ENCODE data around the gene MAP3K3. TPM values are rescaled to one million over a fixed set of nuclear protein-coding genes. Genes with fewer than 3 reads are reported as not detected.
A peak's percentile ranks its signal among the peaks of the same experiment; 100 is the strongest.

Gene MAP3K3
- total and polyA plus RNA-seq, 8 donors = 41.3 to 58.3 (median 43.7) TPM

DNA sequence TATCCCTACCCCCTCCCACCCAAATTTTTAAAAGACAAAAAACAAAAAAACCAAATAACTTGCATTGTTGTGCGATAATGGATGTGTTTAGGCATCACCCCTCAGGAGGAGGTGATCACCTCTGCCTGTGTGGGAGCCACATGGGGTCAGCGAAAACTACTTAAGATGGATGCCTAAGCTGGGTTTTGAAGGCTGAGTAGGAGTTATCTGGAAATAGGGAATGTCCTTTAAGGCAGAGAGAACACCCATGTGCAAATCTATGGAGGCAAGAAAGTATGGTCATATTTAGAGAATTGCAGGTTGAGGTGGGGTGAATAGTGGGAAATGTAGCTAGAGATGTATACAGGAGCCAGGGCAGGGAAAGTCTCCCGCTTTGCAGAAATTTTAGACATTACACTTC is 27.1 kb upstream of the MAP3K3 start:
- Histone ChIP-seq H3K27me3 (no peaks in the 10 kb centered on the region), H3K4me3 (no peak overlapping the region), H3K4me1 (peaks cover 0 to 4% of the 10 kb centered on the region in 2 donors), H3K27ac (no peak overlapping the region), H3K36me3 (peaks cover 0 to 39% of the 10 kb centered on the region in 2 donors), H3K9me3 (no peaks in the 10 kb centered on the region)
- ATAC-seq = no peak
- intact Hi-C loops (cut with DNase I) = no loop called here
- no peak for DNase-seq
- TF ChIP-seq, protein P1, sequence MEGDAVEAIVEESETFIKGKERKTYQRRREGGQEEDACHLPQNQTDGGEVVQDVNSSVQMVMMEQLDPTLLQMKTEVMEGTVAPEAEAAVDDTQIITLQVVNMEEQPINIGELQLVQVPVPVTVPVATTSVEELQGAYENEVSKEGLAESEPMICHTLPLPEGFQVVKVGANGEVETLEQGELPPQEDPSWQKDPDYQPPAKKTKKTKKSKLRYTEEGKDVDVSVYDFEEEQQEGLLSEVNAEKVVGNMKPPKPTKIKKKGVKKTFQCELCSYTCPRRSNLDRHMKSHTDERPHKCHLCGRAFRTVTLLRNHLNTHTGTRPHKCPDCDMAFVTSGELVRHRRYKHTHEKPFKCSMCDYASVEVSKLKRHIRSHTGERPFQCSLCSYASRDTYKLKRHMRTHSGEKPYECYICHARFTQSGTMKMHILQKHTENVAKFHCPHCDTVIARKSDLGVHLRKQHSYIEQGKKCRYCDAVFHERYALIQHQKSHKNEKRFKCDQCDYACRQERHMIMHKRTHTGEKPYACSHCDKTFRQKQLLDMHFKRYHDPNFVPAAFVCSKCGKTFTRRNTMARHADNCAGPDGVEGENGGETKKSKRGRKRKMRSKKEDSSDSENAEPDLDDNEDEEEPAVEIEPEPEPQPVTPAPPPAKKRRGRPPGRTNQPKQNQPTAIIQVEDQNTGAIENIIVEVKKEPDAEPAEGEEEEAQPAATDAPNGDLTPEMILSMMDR (IDR thresholded peaks at IDR 0.05) = no peak

DNA sequence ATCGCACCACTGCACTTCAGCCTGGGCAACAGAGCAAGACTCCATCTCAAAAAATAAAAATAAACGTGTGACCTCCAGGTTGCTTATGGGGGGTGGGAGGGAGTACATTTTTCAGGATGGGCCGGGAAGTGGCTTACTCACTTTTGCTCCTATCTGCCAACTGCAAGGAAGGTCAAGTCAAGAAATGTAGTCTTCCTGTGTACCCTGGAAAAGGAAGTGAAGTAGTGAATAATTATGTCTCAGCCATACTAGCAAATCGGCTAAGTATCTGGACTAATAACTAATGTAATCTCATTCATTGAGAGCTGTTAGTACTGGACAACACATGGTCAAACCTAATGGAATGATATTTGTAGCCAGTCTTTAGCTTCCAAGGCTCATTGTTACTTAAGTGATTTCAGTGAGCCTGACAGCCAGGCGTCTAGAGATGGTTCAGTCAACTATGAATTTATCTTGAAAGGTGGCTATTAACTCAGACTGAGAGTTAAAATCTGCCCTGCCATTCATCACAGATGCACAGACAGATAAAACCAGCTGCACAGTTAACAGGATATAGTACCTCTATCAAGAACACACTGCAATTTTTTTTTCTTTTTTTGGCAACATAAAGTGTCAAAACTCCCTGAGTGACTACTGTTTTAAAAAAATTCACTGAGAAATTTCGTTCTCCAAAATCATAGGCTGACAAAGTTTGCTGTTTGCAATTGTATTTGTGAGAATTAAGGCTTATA is 25.2 kb upstream of the MAP3K3 start:
- no peak for ATAC-seq
- TF ChIP-seq, protein P1 (IDR thresholded peaks at IDR 0.05) = no peak
- Histone ChIP-seq H3K36me3 (peaks cover 0 to 20% of the 10 kb centered on the region in 2 donors), H3K4me3 (no peak overlapping the region), H3K27ac (no peak overlapping the region), H3K9me3 (no peaks in the 10 kb centered on the region), H3K27me3 (no peaks in the 10 kb centered on the region), H3K4me1 (peaks cover 0 to 18% of the 10 kb centered on the region in 2 donors)
- intact Hi-C loops (cut with DNase I) = no loop called here
- DNase-seq = no peak

DNA sequence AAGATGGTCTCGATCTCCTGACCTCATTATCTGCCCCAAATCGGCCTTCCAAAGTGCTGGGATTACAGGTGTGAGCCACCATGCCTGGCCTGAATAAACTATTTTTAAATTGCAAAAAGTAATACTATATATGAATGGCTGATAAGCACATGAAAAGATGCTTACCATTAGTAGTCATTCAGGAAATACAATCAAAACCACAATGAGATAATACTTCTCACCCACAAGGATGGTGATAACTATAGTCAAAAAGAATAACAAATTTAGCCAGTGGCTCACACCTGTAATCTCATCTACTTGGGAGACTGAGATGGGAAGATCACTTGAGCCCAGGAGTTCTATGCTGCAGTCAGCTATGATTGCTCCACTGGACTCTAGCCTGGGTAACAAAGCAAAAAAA is 23.9 kb upstream of the MAP3K3 start:
- Histone ChIP-seq H3K9me3 (no peaks in the 10 kb centered on the region), H3K4me3 (no peak overlapping the region), H3K36me3 (peaks cover 0 to 9% of the 10 kb centered on the region in 2 donors), H3K4me1 (peaks cover 0 to 22% of the 10 kb centered on the region in 2 donors), H3K27ac (no peak overlapping the region), H3K27me3 (no peaks in the 10 kb centered on the region)
- no peak for DNase-seq
- TF ChIP-seq, protein P1 (IDR thresholded peaks at IDR 0.05) = no peak
- ATAC-seq = no peak
- intact Hi-C loops (cut with DNase I) = no loop called here

- peak within 1 kb of the TSS; percentile 83 to 91 for H3K4me3 ChIP-seq
Observed at GRCh38 chr17:63600569-63601438, 21.4 kb upstream of the MAP3K3 start, which contains the start of gene TACO1. Gene TACO1, plus strand, starts transcription at chr17:63600895. Its CDS starts 189 bp downstream, at chr17:63601084.

More at GRCh38 chr17:63600569-63601438, 21.4 kb upstream of the MAP3K3 start, which contains the start of gene TACO1:
- ATAC-seq (peak; percentile 99), DNase-seq (peak; percentile 78 to 92 (median 78))
- TF ChIP-seq, protein P1 (IDR thresholded peaks at IDR 0.05) = no peak
- H3K4me1 ChIP-seq = peaks cover 0 to 22% of the 10 kb centered on the region in 2 donors
- peak within 1 kb of the TSS; percentile 61 to 83 for H3K27ac ChIP-seq
- no peaks in the 10 kb centered on the region for H3K27me3 ChIP-seq
- no peaks in the 10 kb centered on the region for H3K9me3 ChIP-seq
- peaks cover 0 to 15% of the 10 kb centered on the region in 2 donors for H3K36me3 ChIP-seq
- intact Hi-C loops (cut with DNase I) = no loop called here

Data from left lung (tissue), 10 donors.